ENCODE results near the gene LBP. TPM values are rescaled to one million over a fixed set of nuclear protein-coding genes. Genes with fewer than 3 reads are reported as not detected.

LBP gene
- total and polyA plus RNA-seq, 2 experiments from 2014 or later, result 0.10 to 0.19 TPM

- H3K36me3 ChIP-seq (ENCODE audit: insufficient read depth), result no peaks in the 10 kb centered on the region
- Mint-ChIP-seq H3K9me3 (no peaks in the 10 kb centered on the region), H3K4me3 (no peak overlapping the region), H3K4me1 (peaks cover 21% of the 10 kb centered on the region), H3K27ac (no peak overlapping the region), H3K27me3 (ENCODE audit: insufficient read depth, low read depth, poor library complexity) (peaks cover 10% of the 10 kb centered on the region), H3K36me3 (ENCODE audit: low read depth) (no peaks in the 10 kb centered on the region)
- no peaks in the 10 kb centered on the region for H3K79me2 ChIP-seq (replicated peaks; ENCODE audit: insufficient read depth)
- H3K27me3 ChIP-seq (ENCODE audit: insufficient read depth), result no peaks in the 10 kb centered on the region
- DNase-seq (ENCODE audit: low spot score) (no peak), ATAC-seq (no peak)
- H3K9me2 ChIP-seq (ENCODE audit: insufficient read depth), result no peaks in the 10 kb centered on the region
- TF ChIP-seq NANOG (IDR thresholded peaks at IDR 0.05; ENCODE audit: borderline replicate concordance) (no peak), STAT1 (IDR thresholded peaks at IDR 0.05; ENCODE audit: unreplicated experiment) (no peak), EZH2 (IDR thresholded peaks at IDR 0.05; ENCODE audit: low read depth, unreplicated experiment) (no peak), ZNF114 (CRISPR knock-in tag; IDR thresholded peaks at IDR 0.05) (no peak), ZNF462 (CRISPR knock-in tag; IDR thresholded peaks at IDR 0.05) (no peak), CTCF (conservative IDR thresholded peaks at IDR 0.05; ENCODE audit: low read depth in 2 of 2) (no peak), JUNB (IDR thresholded peaks at IDR 0.05; ENCODE audit: unreplicated experiment) (no peak), POLR2AphosphoS5 (IDR thresholded peaks at IDR 0.05; ENCODE audit: low read depth) (no peak), REST (IDR thresholded peaks at IDR 0.05; ENCODE audit: unreplicated experiment) (no peak), ETS1 (IDR thresholded peaks at IDR 0.05) (no peak), EZH2phosphoT487 (IDR thresholded peaks at IDR 0.05; ENCODE audit: unreplicated experiment) (no peak), ZNF331 (CRISPR knock-in tag; IDR thresholded peaks at IDR 0.05; ENCODE audit: low read depth) (no peak), CREB1 (CRISPR knock-in tag; IDR thresholded peaks at IDR 0.05; ENCODE audit: low read depth) (no peak)
- H2AFZ ChIP-seq, result no peak overlapping the region
- H3F3A ChIP-seq (replicated peaks; ENCODE audit: low read depth), result no peaks in the 10 kb centered on the region
- no peak overlapping the region for H3K4me2 ChIP-seq
- H4K20me1 ChIP-seq (replicated peaks; ENCODE audit: insufficient read depth), result no peaks in the 10 kb centered on the region
- H3K4me1 ChIP-seq (ENCODE audit: insufficient read depth), result no peaks in the 10 kb centered on the region
- no peak overlapping the region for H3K4me3 ChIP-seq
- no peak overlapping the region for H3K27ac ChIP-seq (ENCODE audit: low read depth)
These were observed 48.2 kb upstream of the LBP start for GRCh38 chr20:38297916-38298674.

Measured in GM23338 (cell line).